Activated T-helper 2 cell treated with anti-CD3 and anti-CD28 coated beads, Interferon-gamma antibody, Interleukin-2, Interleukin-4, amounts not matched to agents 10 μg/mL and 5 μg/mL and 100 μg/mL, durations not matched to agents 14 hours and 24 hours and 36 hours (primary cell): ENCODE measurements around the gene MERTK. TPM values are rescaled to one million over a fixed set of nuclear protein-coding genes. Genes with fewer than 3 reads are reported as not detected.
A peak's percentile ranks its signal among the peaks of the same experiment; 100 is the strongest.

Experiments
- DNase-seq: peaks from one replicate; pipeline ENCODE4 v3.0.0; 2021; ENCODE audit warnings: low spot score
- H3K27ac Mint-ChIP-seq: one replicate; pipeline ENCODE4 v1.8.0; 2021; ENCODE audit warnings: mixed read lengths
- H3K27me3 Mint-ChIP-seq: one replicate; pipeline ENCODE4 v1.8.0; 2021; ENCODE audit warnings: low read depth, mixed read lengths
- H3K36me3 Mint-ChIP-seq: one replicate; pipeline ENCODE4 v1.8.0; 2021; ENCODE audit warnings: low read depth, mixed read lengths
- H3K4me1 Mint-ChIP-seq: one replicate; pipeline ENCODE4 v1.8.0; 2021; ENCODE audit warnings: low read depth, mixed read lengths
- H3K4me3 Mint-ChIP-seq: one replicate; pipeline ENCODE4 v1.8.0; 2021; ENCODE audit warnings: low read depth, mild to moderate bottlenecking, moderate library complexity, mixed read lengths
- H3K9me3 Mint-ChIP-seq: one replicate; pipeline ENCODE4 v1.8.0; 2021; ENCODE audit warnings: mixed read lengths
- intact Hi-C: fragments of 100-400 bp; cut with micrococcal nuclease; formaldehyde crosslinking; loops from one replicate; pipeline ENCODE4 v1.15.1; 2023
- total RNA-seq: library from RNA; stranded (reverse); gene quantifications from 2 replicates; pipeline ENCODE4 v1.2.3, GENCODE V29; 2022

MERTK gene
- total RNA-seq, 1 donor from 2014 or later: 1.0 TPM

GRCh38 chr2:111977240-111977639, 78.8 kb downstream of the MERTK start:
- peaks cover 13% of the 10 kb centered on the region for H3K27me3 Mint-ChIP-seq
- H3K4me3 Mint-ChIP-seq: no peak overlapping the region
- no peaks in the 10 kb centered on the region for H3K36me3 Mint-ChIP-seq
- H3K27ac Mint-ChIP-seq: no peak overlapping the region
- intact Hi-C loops: no loop called here
- DNase-seq: no peak
- H3K4me1 Mint-ChIP-seq: peaks cover 16% of the 10 kb centered on the region
- H3K9me3 Mint-ChIP-seq: peaks cover 13% of the 10 kb centered on the region

DNA sequence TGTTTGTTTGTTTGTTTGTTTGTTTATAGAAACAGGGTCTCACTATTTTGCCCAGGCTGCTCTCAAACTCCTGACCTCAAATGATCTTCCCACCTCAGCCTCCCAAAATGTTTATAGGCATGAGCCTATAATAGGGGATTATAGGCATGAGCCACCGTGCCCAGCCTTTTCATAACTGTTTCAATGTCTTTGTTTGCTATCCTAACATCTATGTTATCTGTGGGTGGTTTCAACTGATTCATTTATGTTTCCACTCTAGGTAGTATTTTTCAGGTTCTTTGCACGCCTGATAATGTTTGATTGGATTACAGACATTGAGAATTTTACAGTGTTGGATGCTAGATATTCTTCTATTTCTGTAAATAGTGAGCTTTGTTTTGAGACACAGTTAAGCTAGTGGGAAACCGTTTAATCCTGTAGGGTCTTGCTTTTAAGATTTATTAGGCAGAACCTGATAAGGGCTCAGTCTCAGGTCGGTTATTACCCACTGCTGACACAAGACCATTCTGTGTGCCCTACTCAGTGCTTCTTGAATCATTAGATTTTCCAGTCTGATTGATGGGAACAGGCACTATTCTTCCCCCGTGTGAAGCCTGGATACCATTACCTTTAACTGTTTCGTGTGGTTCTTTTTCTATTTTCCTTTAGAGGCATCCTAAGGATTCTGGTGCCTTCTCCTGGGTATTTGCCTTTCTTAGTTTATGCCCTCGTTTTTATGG, 80.2 kb downstream of the MERTK start:
- intact Hi-C loops: no loop called here
- Mint-ChIP-seq H3K27ac (no peak overlapping the region), H3K4me3 (no peak overlapping the region), H3K36me3 (no peaks in the 10 kb centered on the region), H3K4me1 (peaks cover 20% of the 10 kb centered on the region), H3K27me3 (peaks cover 7% of the 10 kb centered on the region), H3K9me3 (peaks cover 13% of the 10 kb centered on the region)
- no peak for DNase-seq

DNA sequence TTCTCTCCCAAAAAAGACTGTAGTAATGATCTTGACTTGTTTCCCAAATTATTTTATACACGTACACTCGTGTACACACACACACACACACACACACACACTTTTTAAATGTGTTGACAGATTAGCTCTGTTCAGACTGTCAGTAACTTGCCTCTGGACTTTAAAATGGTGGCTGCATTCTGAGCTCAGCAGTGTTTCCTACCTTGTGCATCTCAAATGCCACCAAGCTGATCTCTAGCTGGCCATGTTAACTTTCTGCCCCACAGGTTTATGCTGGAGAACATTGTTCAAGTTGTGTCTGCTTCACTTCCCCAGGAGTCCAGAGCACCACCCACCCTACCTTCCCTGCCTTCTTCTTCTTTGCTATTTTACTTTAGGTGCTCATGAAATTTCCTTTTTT, 83.3 kb downstream of the MERTK start:
- Mint-ChIP-seq H3K4me3 (no peak overlapping the region), H3K27me3 (peaks cover 4% of the 10 kb centered on the region), H3K27ac (no peak overlapping the region), H3K36me3 (no peaks in the 10 kb centered on the region), H3K9me3 (peaks cover 13% of the 10 kb centered on the region), H3K4me1 (peaks cover 21% of the 10 kb centered on the region)
- intact Hi-C loops: loop anchor here (5.0 kb wide), 1 partner anchor 49 kb away; no protein-coding TSS in a partner anchor
- DNase-seq: no peak

DNA sequence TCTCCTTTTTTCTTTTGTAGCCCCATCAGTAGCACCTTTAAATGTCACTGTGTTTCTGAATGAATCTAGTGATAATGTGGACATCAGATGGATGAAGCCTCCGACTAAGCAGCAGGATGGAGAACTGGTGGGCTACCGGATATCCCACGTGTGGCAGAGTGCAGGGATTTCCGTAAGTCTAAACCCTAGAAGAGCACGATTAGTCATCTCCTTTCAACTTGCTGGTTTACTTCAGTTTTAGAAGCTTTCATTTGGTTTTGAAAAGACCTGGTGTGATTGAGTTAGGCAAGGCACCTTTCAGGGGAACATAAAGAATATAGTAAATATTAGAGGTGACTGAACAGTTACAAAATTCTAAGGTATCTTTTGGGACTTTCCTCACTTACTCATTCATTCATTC, 84.4 kb downstream of the MERTK start:
- H3K27ac Mint-ChIP-seq: peak overlapping the region; percentile 77
- peaks cover 21% of the 10 kb centered on the region for H3K4me1 Mint-ChIP-seq
- DNase-seq: no peak
- H3K4me3 Mint-ChIP-seq: no peak overlapping the region
- no peaks in the 10 kb centered on the region for H3K36me3 Mint-ChIP-seq
- H3K27me3 Mint-ChIP-seq: peaks cover 2% of the 10 kb centered on the region
- intact Hi-C loops: loop anchor here (5.0 kb wide), 1 partner anchor 51 kb away; no protein-coding TSS in a partner anchor
- H3K9me3 Mint-ChIP-seq: peaks cover 5% of the 10 kb centered on the region

GRCh38 chr2:111983478-111984212, 85.2 kb downstream of the MERTK start:
- no peak for DNase-seq
- Mint-ChIP-seq H3K4me3 (no peak overlapping the region), H3K9me3 (no peaks in the 10 kb centered on the region), H3K36me3 (no peaks in the 10 kb centered on the region), H3K27me3 (no peaks in the 10 kb centered on the region), H3K4me1 (peaks cover 19% of the 10 kb centered on the region), H3K27ac (no peak overlapping the region)
- intact Hi-C loops: loop anchor here (5.0 kb wide), 1 partner anchor 51 kb away; no protein-coding TSS in a partner anchor

DNA sequence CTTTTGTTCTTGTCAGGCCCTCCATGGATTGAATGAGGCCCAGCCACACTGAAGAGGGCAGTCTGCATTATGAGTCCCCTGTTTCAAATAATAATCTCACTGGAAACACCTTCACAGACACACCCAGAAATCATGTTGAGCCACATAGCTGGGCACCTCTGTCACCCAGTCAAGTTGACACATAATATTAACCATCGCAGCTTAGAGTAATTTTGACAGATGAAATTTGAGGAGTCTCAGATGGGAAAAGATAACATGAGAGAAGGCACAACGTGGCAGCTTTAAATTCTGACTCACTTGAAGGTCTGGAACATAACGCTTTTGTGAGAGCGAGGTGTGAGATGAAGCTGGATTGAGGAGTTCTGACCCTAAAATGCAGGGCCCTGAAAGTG, 85.8 kb downstream of the MERTK start:
- Mint-ChIP-seq H3K4me3 (no peak overlapping the region), H3K9me3 (no peaks in the 10 kb centered on the region), H3K27me3 (no peaks in the 10 kb centered on the region), H3K4me1 (peaks cover 19% of the 10 kb centered on the region), H3K36me3 (no peaks in the 10 kb centered on the region), H3K27ac (no peak overlapping the region)
- intact Hi-C loops: loop anchor here (5.0 kb wide), 1 partner anchor 52 kb away; no protein-coding TSS in a partner anchor
- DNase-seq: no peak

DNA sequence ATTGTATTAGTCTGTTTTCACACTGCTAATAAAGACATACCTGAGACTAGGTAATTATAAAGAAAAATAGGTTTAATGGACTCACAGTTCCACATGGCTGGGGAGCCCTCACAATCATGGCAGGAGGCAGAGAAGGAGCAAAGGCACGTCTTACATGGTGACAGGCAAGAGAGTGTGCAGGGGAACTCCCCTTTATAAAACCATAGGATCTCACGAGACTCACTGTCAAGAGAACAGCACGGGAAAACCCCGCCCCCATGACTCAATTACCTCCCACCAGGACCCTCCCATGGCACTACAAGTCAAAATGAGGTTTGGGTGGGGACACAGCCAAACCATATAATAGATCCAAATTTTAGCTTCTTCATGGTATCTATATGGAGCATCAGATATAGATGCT, 87.1 kb downstream of the MERTK start:
- Mint-ChIP-seq H3K4me3 (no peak overlapping the region), H3K36me3 (no peaks in the 10 kb centered on the region), H3K27ac (no peak overlapping the region), H3K9me3 (no peaks in the 10 kb centered on the region), H3K27me3 (no peaks in the 10 kb centered on the region), H3K4me1 (peaks cover 19% of the 10 kb centered on the region)
- intact Hi-C loops: no loop called here
- DNase-seq: no peak

GRCh38 chr2:111986116-111986900, 87.9 kb downstream of the MERTK start:
- no peaks in the 10 kb centered on the region for H3K36me3 Mint-ChIP-seq
- intact Hi-C loops: no loop called here
- peaks cover 19% of the 10 kb centered on the region for H3K4me1 Mint-ChIP-seq
- H3K27ac Mint-ChIP-seq: no peak overlapping the region
- no peaks in the 10 kb centered on the region for H3K9me3 Mint-ChIP-seq
- no peak for DNase-seq
- no peak overlapping the region for H3K4me3 Mint-ChIP-seq
- H3K27me3 Mint-ChIP-seq: no peaks in the 10 kb centered on the region

- Mint-ChIP-seq H3K27me3 (no peaks in the 10 kb centered on the region), H3K36me3 (no peaks in the 10 kb centered on the region), H3K27ac (no peak overlapping the region), H3K9me3 (no peaks in the 10 kb centered on the region), H3K4me3 (no peak overlapping the region), H3K4me1 (peaks cover 1% of the 10 kb centered on the region)
- intact Hi-C loops: no loop called here
- no peak for DNase-seq
Observed at GRCh38 chr2:111990375-111990774, 92.0 kb downstream of the MERTK start.

GRCh38 chr2:111990856-111991255, 92.4 kb downstream of the MERTK start:
- no peak overlapping the region for H3K27ac Mint-ChIP-seq
- intact Hi-C loops: no loop called here

DNA sequence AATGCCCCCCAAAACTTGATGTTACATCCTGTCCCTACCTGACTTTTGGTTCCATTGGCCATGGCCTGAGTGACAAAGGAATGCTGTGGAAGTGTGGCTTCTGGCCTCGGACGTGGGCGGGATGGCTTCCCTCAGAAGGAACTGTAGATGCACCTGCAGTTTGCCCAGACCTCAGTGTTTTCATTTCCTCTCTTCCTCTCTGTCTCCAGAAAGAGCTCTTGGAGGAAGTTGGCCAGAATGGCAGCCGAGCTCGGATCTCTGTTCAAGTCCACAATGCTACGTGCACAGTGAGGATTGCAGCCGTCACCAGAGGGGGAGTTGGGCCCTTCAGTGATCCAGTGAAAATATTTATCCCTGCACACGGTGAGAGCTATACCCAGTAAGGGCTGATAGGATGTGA, 95.6 kb downstream of the MERTK start:
- Mint-ChIP-seq H3K4me3 (no peak overlapping the region), H3K36me3 (no peaks in the 10 kb centered on the region), H3K27ac (no peak overlapping the region), H3K4me1 (no peaks in the 10 kb centered on the region), H3K9me3 (no peaks in the 10 kb centered on the region), H3K27me3 (no peaks in the 10 kb centered on the region)
- intact Hi-C loops: no loop called here
- DNase-seq: no peak

More at GRCh38 chr2:111990856-111991255, 92.4 kb downstream of the MERTK start:
- Mint-ChIP-seq H3K36me3 (no peaks in the 10 kb centered on the region), H3K27me3 (no peaks in the 10 kb centered on the region), H3K4me3 (no peak overlapping the region), H3K4me1 (peaks cover 1% of the 10 kb centered on the region), H3K9me3 (no peaks in the 10 kb centered on the region)
- DNase-seq: no peak

DNA sequence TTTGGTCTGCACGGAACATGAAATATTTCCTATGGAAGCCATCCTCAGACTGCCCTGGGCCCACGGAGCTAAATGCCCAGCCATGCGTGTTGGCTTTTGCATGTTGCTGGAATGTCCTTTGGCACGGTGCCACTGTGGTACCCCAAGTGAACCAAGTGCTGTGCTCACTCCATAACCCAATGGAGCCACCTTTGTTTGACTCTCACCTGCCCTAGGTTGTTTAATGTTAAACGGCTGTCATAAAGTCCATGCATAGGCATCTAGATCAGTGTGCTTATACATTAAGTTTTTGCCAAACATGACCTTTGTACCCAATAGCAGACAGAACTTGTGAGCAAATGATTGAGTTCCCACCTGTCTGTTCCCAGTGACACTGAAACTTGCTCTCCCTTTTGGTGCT, 96.7 kb downstream of the MERTK start:
- no peaks in the 10 kb centered on the region for H3K9me3 Mint-ChIP-seq
- no peaks in the 10 kb centered on the region for H3K4me1 Mint-ChIP-seq
- no peak for DNase-seq
- intact Hi-C loops: no loop called here
- H3K27ac Mint-ChIP-seq: no peak overlapping the region
- H3K27me3 Mint-ChIP-seq: no peaks in the 10 kb centered on the region
- H3K36me3 Mint-ChIP-seq: no peaks in the 10 kb centered on the region
- H3K4me3 Mint-ChIP-seq: no peak overlapping the region
